ENCODE results near the gene UBE2J2. TPM values are rescaled to one million over a fixed set of nuclear protein-coding genes. Genes with fewer than 3 reads are reported as not detected.

Gene UBE2J2
- total and polyA plus RNA-seq, 2 of the 8 experiments (the other 6 are each of a cell fraction or from before 2014, with no cell fraction given) = 33.6 to 67.9 TPM

- no peak for TF ChIP-seq GABPA (IDR thresholded peaks at IDR 0.05; ENCODE audit: borderline replicate concordance, insufficient read depth, low read length)
- no peak for TF ChIP-seq YY1 (IDR thresholded peaks at IDR 0.05; ENCODE audit: low read depth, low read length)
- TF ChIP-seq SUZ12 (IDR thresholded peaks at IDR 0.05; ENCODE audit: low read length) = no peak
- no peak for TF ChIP-seq JUN (IDR thresholded peaks at IDR 0.05; ENCODE audit: low read depth, low read length)
- no peak for TF ChIP-seq CEBPB (IDR thresholded peaks at IDR 0.05; ENCODE audit: low read depth, low read length)
- TF ChIP-seq, protein P1, sequence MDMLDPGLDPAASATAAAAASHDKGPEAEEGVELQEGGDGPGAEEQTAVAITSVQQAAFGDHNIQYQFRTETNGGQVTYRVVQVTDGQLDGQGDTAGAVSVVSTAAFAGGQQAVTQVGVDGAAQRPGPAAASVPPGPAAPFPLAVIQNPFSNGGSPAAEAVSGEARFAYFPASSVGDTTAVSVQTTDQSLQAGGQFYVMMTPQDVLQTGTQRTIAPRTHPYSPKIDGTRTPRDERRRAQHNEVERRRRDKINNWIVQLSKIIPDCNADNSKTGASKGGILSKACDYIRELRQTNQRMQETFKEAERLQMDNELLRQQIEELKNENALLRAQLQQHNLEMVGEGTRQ (IDR thresholded peaks at IDR 0.05; ENCODE audit: low read length) = no peak
Observed at GRCh38 chr1:1247341-1247913, 26.2 kb downstream of the UBE2J2 start (continued).

All from H1 (cell line).